Measurements from ENCODE around the gene KLHL33.

DNA sequence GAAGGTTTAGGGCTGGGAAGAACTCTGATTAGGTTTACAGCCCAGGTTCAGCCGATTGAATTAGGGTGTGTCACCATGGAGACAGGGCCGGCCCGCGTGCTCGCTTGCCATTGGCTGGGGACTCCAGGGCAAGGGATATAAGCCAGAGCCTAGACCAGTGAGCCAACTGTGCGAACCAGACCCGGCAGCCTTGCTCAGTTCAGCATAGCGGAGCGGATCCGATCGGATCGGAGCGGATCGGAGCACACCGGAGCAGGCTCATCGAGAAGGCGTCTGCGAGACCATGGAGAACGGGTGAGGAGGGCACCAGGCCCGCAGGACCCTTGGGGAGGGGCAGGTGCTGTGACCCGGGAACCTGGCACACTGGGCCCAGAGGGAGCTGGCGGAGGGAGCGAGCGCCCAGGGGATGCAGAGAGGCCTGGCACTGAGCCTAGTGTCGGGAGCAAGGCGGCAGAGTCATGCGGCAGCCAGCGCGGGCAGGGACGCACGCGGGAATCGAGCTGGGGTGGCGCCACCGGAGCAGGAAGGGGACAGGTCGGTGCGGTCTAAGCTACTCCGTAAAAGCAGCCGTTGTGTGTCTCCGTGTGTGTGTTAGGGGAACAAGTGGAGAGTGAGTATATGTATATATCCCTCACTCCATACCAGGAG is 33.4 kb upstream of the KLHL33 start, which contains the start of gene PNP:
- TF ChIP-seq, protein P1, sequence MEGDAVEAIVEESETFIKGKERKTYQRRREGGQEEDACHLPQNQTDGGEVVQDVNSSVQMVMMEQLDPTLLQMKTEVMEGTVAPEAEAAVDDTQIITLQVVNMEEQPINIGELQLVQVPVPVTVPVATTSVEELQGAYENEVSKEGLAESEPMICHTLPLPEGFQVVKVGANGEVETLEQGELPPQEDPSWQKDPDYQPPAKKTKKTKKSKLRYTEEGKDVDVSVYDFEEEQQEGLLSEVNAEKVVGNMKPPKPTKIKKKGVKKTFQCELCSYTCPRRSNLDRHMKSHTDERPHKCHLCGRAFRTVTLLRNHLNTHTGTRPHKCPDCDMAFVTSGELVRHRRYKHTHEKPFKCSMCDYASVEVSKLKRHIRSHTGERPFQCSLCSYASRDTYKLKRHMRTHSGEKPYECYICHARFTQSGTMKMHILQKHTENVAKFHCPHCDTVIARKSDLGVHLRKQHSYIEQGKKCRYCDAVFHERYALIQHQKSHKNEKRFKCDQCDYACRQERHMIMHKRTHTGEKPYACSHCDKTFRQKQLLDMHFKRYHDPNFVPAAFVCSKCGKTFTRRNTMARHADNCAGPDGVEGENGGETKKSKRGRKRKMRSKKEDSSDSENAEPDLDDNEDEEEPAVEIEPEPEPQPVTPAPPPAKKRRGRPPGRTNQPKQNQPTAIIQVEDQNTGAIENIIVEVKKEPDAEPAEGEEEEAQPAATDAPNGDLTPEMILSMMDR (IDR thresholded peaks at IDR 0.05), result no peak
- peak; percentile 66 to 98 for TF ChIP-seq POLR2A (IDR thresholded peaks at IDR 0.05)

Measured in heart left ventricle (tissue), 13 donors.